PC-3 (cell line): Measurements from ENCODE around the gene VWA8. TPM values are rescaled to one million over a fixed set of nuclear protein-coding genes. Genes with fewer than 3 reads are reported as not detected.

ENCODE experiments used
- ATAC-seq: fragments of 200-7000 bp; cut with Tn5 transposase; 2 replicates; pipeline ENCODE4 v1.9.1; 2020; ENCODE audit warnings: mild to moderate bottlenecking, moderate library complexity
- BruUV-seq: library from RNA; stranded (reverse); fragments of 400-500 nt; replicated peaks from 2 replicates; lab custom pipeline; 2021; lab: Mats Ljungman, UMichigan
- CTCF ChIA-PET: fragments of 300-600 bp; sonication (Branson Sonifier 250); formaldehyde crosslinking; loops from one replicate; lab custom pipeline; 2022; ENCODE audit warnings: antibody characterized with exemption; lab: Charles Lee
- POLR2A ChIA-PET: fragments of 300-600 bp; sonication (Branson Sonifier 250); formaldehyde crosslinking; loops from one replicate; lab custom pipeline; 2022; ENCODE audit warnings: antibody characterized with exemption; ENCODE audit not compliant: unreplicated experiment; lab: Charles Lee
- DNase-seq: peaks from one replicate; pipeline ENCODE4 v3.0.0-alpha.2; 2015
- H2AFZ ChIP-seq: fragments of 300-600 bp; sonication (generic); 2 replicates; pipeline ENCODE4 v1.6.0; 2016; ENCODE audit warnings: antibody characterized with exemption, low read length
- H3F3A ChIP-seq: fragments of 300-600 bp; sonication (generic); one replicate; pipeline ENCODE4 v1.6.0; 2017; ENCODE audit warnings: antibody characterized with exemption, low read length, control low read depth, mild to moderate bottlenecking; ENCODE audit not compliant: unreplicated experiment
- H3K27ac ChIP-seq: fragments of 300-600 bp; sonication (generic); 2 replicates; pipeline ENCODE4 v1.5.1; 2016; ENCODE audit warnings: mild to moderate bottlenecking, low read length
- H3K27me3 ChIP-seq: fragments of 300-600 bp; sonication (generic); 2 replicates; pipeline ENCODE4 v1.6.1; 2016; ENCODE audit warnings: low read length, mixed read lengths
- H3K36me3 ChIP-seq: fragments of 300-600 bp; sonication (generic); 2 replicates; pipeline ENCODE4 v1.6.1; 2016; ENCODE audit warnings: low read depth, mixed run types, low read length, mixed read lengths
- H3K4me1 ChIP-seq: fragments of 300-600 bp; sonication (generic); 2 replicates; pipeline ENCODE4 v1.5.1; 2016; ENCODE audit warnings: low read length; ENCODE audit not compliant: insufficient read depth
- H3K4me2 ChIP-seq: fragments of 300-600 bp; sonication (generic); 2 replicates; pipeline ENCODE4 v1.6.0; 2016; ENCODE audit warnings: low read length
- H3K4me3 ChIP-seq: fragments of 300-600 bp; sonication (generic); 2 replicates; pipeline ENCODE4 v1.5.1; 2016; ENCODE audit warnings: mild to moderate bottlenecking, low read length, mixed read lengths
- H3K79me2 ChIP-seq: fragments of 300-600 bp; sonication (generic); 2 replicates; pipeline ENCODE4 v1.6.1; 2017; ENCODE audit warnings: low read length, mixed read lengths
- H3K9ac ChIP-seq: fragments of 300-600 bp; sonication (generic); 2 replicates; pipeline ENCODE4 v1.6.0; 2016; ENCODE audit warnings: mild to moderate bottlenecking, low read length
- H3K9me2 ChIP-seq: fragments of 300-600 bp; sonication (generic); replicated peaks from 2 replicates; pipeline ENCODE4 v1.6.1; 2016; ENCODE audit warnings: mixed run types, low read length, mixed read lengths
- H3K9me3 ChIP-seq: fragments of 300-600 bp; sonication (generic); 2 replicates; pipeline ENCODE4 v1.6.1; 2016; ENCODE audit warnings: low read length, mixed read lengths
- H4K20me1 ChIP-seq: fragments of 300-600 bp; sonication (generic); 2 replicates; pipeline ENCODE4 v1.6.1; 2016; ENCODE audit warnings: low read length, mixed read lengths
- EZH2 ChIP-seq: fragments of 300-600 bp; sonication (generic); IDR thresholded peaks from one replicate; pipeline ENCODE4 v1.6.1; 2017; ENCODE audit warnings: antibody characterized with exemption, mild to moderate bottlenecking, low read length; ENCODE audit not compliant: unreplicated experiment
- EZH2phosphoT487 ChIP-seq: fragments of 300-600 bp; sonication (generic); IDR thresholded peaks from 2 replicates; pipeline ENCODE4 v1.6.1; 2018; ENCODE audit warnings: mild to moderate bottlenecking, antibody characterized with exemption, low read length, borderline replicate concordance
- intact Hi-C: fragments of 100-400 bp; cut with micrococcal nuclease; formaldehyde crosslinking; loops from 2 replicates; pipeline ENCODE4 v1.9.0; 2023
- total RNA-seq: library from RNA; depleted of rRNA; stranded (reverse); fragments of >200 nt; gene quantifications from 2 replicates; pipeline ENCODE4 v1.2.3, GENCODE V29; 2014
- TF ChIP-seq, protein P1 (sequence below): fragments of 300-600 bp; sonication (generic); conservative IDR thresholded peaks from 2 replicates; pipeline ENCODE4 v1.5.1; 2017; ENCODE audit warnings: antibody characterized with exemption, low read depth, mild to moderate bottlenecking, low read length

Gene VWA8
- total RNA-seq, 1 experiment from 2014 or later: 10.0 TPM

DNA sequence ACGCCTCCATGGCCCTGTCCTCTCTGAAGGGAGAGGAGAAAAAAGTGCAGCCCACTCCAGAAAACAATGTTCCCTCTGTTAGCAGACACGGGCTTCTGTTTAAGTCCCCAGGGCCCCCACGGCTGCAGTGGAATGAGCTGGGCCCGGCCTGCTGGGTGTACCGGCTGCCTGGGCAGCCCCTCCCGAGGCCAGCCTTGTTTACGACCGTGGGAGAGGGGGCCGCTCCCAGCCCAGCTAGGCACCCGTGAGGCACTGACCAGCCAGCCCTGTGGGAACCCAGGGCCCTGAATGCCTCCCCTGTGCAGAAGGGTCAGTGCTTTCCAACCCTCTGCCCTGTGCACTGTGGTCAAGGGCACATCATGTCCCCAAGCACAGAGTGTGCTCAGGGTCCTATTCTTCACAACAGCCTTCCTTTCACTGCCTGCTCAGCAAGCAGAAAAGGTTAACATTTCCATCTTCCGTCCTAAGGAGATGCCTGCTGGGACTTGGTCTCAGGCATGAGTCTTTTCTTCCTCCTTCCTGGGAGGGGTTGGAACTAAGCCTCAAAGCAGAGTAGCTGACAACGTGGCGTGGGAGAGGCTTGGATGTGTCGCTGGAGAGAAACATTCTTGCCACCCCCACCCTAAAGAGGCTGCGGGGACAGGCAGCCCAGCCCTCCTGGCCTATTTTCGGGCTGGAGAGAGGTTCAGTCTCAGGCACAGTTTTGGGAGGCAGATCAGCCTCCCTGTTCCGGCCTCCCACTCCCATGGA is 413.5 kb downstream of the VWA8 start:
- Histone ChIP-seq H3K36me3 (no peaks in the 10 kb centered on the region), H3K4me1 (peaks cover 18% of the 10 kb centered on the region), H3K4me2 (no peak overlapping the region), H3K9ac (no peak overlapping the region), H3K79me2 (no peaks in the 10 kb centered on the region), H4K20me1 (no peaks in the 10 kb centered on the region), H2AFZ (no peak overlapping the region), H3K27ac (no peak overlapping the region), H3K9me2 (no peaks in the 10 kb centered on the region), H3K9me3 (no peaks in the 10 kb centered on the region), H3K27me3 (no peaks in the 10 kb centered on the region), H3K4me3 (no peak overlapping the region), H3F3A (no peaks in the 10 kb centered on the region)
- POLR2A ChIA-PET: no interaction called here
- ATAC-seq: no peak
- no peak for DNase-seq
- intact Hi-C loops: no loop called here
- BruUV-seq: no TSS peak
- TF ChIP-seq EZH2 (no peak), EZH2phosphoT487 (no peak)
- CTCF ChIA-PET: no interaction called here

DNA sequence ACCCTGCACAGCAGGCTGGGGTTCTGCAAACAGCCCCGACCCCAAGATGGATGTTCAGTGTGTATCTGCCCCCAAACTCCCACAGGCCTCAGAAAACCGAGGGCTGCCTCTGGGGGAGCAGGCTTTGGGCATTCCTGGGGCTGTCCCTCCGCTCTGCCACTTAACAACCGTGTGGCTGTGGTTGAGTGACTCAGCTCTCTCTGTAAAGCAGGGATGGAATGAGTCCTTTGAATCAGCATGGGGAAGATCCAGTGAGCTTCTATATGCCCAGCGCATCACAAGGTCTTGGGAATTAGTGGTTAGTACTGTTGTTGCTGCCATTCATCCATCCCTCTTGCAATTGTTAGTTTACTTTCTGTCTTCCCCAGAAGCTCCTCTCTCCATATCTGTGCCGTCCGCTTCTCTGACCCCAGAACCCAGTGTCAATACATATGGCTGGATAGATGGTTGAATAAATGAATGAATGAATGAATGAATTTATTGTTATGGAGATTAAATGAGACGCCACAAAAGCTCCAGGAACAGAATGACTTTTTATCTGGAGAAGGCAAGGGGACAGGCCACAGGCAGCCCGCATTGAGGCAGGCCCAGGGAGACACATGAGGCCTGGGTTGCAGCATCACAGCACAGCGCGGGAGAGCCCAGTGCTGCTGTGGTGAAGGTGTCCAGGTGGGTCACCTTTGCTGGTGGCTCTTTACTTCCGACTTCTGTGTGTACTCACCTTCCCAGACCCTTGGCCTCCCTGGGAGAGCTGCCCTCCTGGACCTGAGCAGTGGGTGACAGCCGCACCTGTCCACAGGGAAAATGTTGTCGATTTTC is 414.3 kb downstream of the VWA8 start:
- H3K9me3 ChIP-seq: no peaks in the 10 kb centered on the region
- POLR2A ChIA-PET: no interaction called here
- ATAC-seq (peak; percentile 95), DNase-seq (peak; percentile 71)
- no peaks in the 10 kb centered on the region for H3K9me2 ChIP-seq
- H3K79me2 ChIP-seq: no peaks in the 10 kb centered on the region
- CTCF ChIA-PET: interaction anchor here (0.6 kb wide), 1 partner anchor 189 kb away, joined by 4 read pairs; no protein-coding TSS in a partner anchor
- no peak overlapping the region for H3K9ac ChIP-seq
- no peaks in the 10 kb centered on the region for H3F3A ChIP-seq
- TF ChIP-seq EZH2 (no peak), EZH2phosphoT487 (no peak)
- TF ChIP-seq, protein P1, sequence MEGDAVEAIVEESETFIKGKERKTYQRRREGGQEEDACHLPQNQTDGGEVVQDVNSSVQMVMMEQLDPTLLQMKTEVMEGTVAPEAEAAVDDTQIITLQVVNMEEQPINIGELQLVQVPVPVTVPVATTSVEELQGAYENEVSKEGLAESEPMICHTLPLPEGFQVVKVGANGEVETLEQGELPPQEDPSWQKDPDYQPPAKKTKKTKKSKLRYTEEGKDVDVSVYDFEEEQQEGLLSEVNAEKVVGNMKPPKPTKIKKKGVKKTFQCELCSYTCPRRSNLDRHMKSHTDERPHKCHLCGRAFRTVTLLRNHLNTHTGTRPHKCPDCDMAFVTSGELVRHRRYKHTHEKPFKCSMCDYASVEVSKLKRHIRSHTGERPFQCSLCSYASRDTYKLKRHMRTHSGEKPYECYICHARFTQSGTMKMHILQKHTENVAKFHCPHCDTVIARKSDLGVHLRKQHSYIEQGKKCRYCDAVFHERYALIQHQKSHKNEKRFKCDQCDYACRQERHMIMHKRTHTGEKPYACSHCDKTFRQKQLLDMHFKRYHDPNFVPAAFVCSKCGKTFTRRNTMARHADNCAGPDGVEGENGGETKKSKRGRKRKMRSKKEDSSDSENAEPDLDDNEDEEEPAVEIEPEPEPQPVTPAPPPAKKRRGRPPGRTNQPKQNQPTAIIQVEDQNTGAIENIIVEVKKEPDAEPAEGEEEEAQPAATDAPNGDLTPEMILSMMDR: no peak
- peaks cover 18% of the 10 kb centered on the region for H3K4me1 ChIP-seq
- no peak overlapping the region for H3K4me3 ChIP-seq
- no peak overlapping the region for H3K4me2 ChIP-seq
- no peaks in the 10 kb centered on the region for H3K27me3 ChIP-seq
- H3K36me3 ChIP-seq: no peaks in the 10 kb centered on the region
- BruUV-seq: no TSS peak
- H2AFZ ChIP-seq: no peak overlapping the region; the same call in 1 of the 2 replicates
- H3K27ac ChIP-seq: peak overlapping the region; percentile 20
- no peaks in the 10 kb centered on the region for H4K20me1 ChIP-seq
- intact Hi-C loops: no loop called here

DNA sequence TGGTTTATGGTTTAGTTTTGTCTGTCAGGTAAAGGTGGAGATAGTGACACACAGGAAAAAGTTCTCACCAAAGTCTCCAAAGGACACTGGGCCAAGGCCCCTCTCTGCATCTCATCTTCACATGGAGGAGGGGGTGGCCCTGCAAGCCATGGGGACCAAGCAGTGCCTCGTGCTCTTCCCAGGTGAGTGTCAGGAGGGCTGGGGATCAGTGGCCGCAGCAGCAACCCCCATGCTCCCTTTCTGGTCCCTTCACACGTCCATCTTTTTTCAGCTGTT is 415.5 kb downstream of the VWA8 start:
- no peaks in the 10 kb centered on the region for H4K20me1 ChIP-seq
- no peak overlapping the region for H3K4me2 ChIP-seq
- H3K4me1 ChIP-seq: peaks cover 18% of the 10 kb centered on the region
- H3F3A ChIP-seq: no peaks in the 10 kb centered on the region
- DNase-seq (no peak), ATAC-seq (no peak)
- no peaks in the 10 kb centered on the region for H3K79me2 ChIP-seq
- H3K9me2 ChIP-seq: no peaks in the 10 kb centered on the region
- H3K36me3 ChIP-seq: no peaks in the 10 kb centered on the region
- no TSS peak for BruUV-seq
- intact Hi-C loops: no loop called here
- H3K9me3 ChIP-seq: no peaks in the 10 kb centered on the region
- POLR2A ChIA-PET: no interaction called here
- H2AFZ ChIP-seq: no peak overlapping the region
- no peak overlapping the region for H3K9ac ChIP-seq
- H3K4me3 ChIP-seq: no peak overlapping the region
- CTCF ChIA-PET: no interaction called here
- peak overlapping the region; percentile 20; the same call in 1 of the 2 replicates for H3K27ac ChIP-seq
- no peaks in the 10 kb centered on the region for H3K27me3 ChIP-seq
- TF ChIP-seq EZH2 (no peak), EZH2phosphoT487 (no peak)
- TF ChIP-seq, protein P1: no peak
